WTC11 (cell line): ENCODE results near the gene TUNAR. TPM values are rescaled to one million over a fixed set of nuclear protein-coding genes. Genes with fewer than 3 reads are reported as not detected.

Source experiments
- ATAC-seq: fragments of 200-7000 bp; cut with Tn5 transposase; 2 replicates; pipeline ENCODE4 v1.10.0; 2021; ENCODE audit warnings: mild to moderate bottlenecking, moderate library complexity
- CTCF ChIA-PET: fragments of 300-600 bp; sonication (Branson Sonifier 250); formaldehyde crosslinking; loops from one replicate; lab custom pipeline; 2021; ENCODE audit warnings: antibody characterized with exemption; lab: Charles Lee
- POLR2A ChIA-PET: fragments of 350-600 bp; sonication (Branson Sonifier 250); formaldehyde crosslinking; loops from one replicate; lab custom pipeline; 2021; ENCODE audit warnings: antibody characterized with exemption; lab: Charles Lee
- DNase-seq: peaks from one replicate; pipeline ENCODE4 v3.0.0; 2021; ENCODE audit warnings: low spot score
- H3K27ac Mint-ChIP-seq: 2 replicates; pipeline ENCODE4 v1.8.0; 2021; ENCODE audit warnings: mixed read lengths
- H3K27me3 Mint-ChIP-seq: 2 replicates; pipeline ENCODE4 v1.8.0; 2021; ENCODE audit warnings: low read depth, mild to moderate bottlenecking, moderate library complexity, mixed read lengths
- H3K36me3 Mint-ChIP-seq: 2 replicates; pipeline ENCODE4 v1.8.0; 2021; ENCODE audit warnings: mixed read lengths
- H3K4me1 Mint-ChIP-seq: 2 replicates; pipeline ENCODE4 v1.8.0; 2022; ENCODE audit warnings: mixed read lengths
- H3K4me3 Mint-ChIP-seq: 2 replicates; pipeline ENCODE4 v1.8.0; 2021; ENCODE audit warnings: mild to moderate bottlenecking, moderate library complexity, mixed read lengths
- H3K9me3 Mint-ChIP-seq: 2 replicates; pipeline ENCODE4 v1.8.0; 2021; ENCODE audit warnings: mixed read lengths
- ESRRA ChIP-seq: sonication (generic); formaldehyde crosslinking; IDR thresholded peaks from 2 replicates; pipeline ENCODE4 v1.8.1; 2022; ENCODE audit warnings: mild to moderate bottlenecking, missing genetic modification reagents, borderline replicate concordance
- ZNF671 ChIP-seq: fragments of 250-450 bp; sonication (Bioruptor Pico); IDR thresholded peaks from 2 replicates; pipeline ENCODE4 v1.8.0; 2021; ENCODE audit warnings: mild to moderate bottlenecking
- total RNA-seq: library from RNA; stranded (reverse); gene quantifications from 3 replicates; pipeline ENCODE4 v1.2.3, GENCODE V29; 2021
- TF ChIP-seq, protein P1 (sequence below): sonication (generic); formaldehyde crosslinking; IDR thresholded peaks from 2 replicates; pipeline ENCODE4 v1.8.1; 2023; ENCODE audit warnings: mild to moderate bottlenecking, missing genetic modification reagents, borderline replicate concordance
- TF ChIP-seq, protein P2 (sequence below): sonication (generic); formaldehyde crosslinking; IDR thresholded peaks from 2 replicates; pipeline ENCODE4 v1.8.1; 2023; ENCODE audit warnings: mild to moderate bottlenecking, missing genetic modification reagents, moderate library complexity
- TF ChIP-seq, protein P3 (sequence below): fragments of 250-450 bp; sonication (Bioruptor Pico); IDR thresholded peaks from 2 replicates; pipeline ENCODE4 v2.1.2; 2022; ENCODE audit warnings: mild to moderate bottlenecking, moderate library complexity
- TF ChIP-seq, protein P4 (sequence below): sonication (generic); formaldehyde crosslinking; IDR thresholded peaks from 2 replicates; pipeline ENCODE4 v1.8.1; 2023; ENCODE audit warnings: mild to moderate bottlenecking, missing genetic modification reagents
- TF ChIP-seq, protein P5 (sequence below): sonication (generic); formaldehyde crosslinking; IDR thresholded peaks from 2 replicates; pipeline ENCODE4 v1.8.0; 2022; ENCODE audit warnings: missing genetic modification reagents
- TF ChIP-seq, protein P6 (sequence below): sonication (generic); formaldehyde crosslinking; IDR thresholded peaks from 2 replicates; pipeline ENCODE4 v1.8.1; 2022; ENCODE audit warnings: low read depth, mild to moderate bottlenecking, moderate library complexity, missing genetic modification reagents, borderline replicate concordance
- TF ChIP-seq, protein P7 (sequence below): sonication (generic); formaldehyde crosslinking; IDR thresholded peaks from 2 replicates; pipeline ENCODE4 v1.8.1; 2022; ENCODE audit warnings: mild to moderate bottlenecking, moderate library complexity, missing genetic modification reagents

The TUNAR gene
- total RNA-seq, 1 experiment from 2014 or later = 36.3 TPM

DNA sequence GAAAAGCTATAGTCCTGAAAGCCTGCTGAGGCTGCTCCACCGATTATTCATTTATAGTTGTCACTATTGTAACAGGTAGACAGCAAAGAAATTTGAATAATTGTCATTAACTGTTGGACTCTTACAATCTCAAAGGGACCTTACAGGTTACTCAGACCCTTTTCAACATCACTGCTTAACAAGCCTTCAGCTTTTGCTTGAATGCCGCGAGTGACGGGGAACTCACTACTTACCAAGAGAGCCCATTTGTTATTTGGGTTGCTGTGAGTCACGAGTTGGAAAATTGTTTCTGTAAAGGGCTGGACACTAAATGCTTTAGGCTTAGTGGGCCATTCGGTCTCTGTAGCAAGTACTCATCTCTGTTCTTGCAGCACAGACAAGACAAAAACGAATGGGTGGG is 5.9 kb upstream of the TUNAR start (continued):
- TF ChIP-seq, protein P1, sequence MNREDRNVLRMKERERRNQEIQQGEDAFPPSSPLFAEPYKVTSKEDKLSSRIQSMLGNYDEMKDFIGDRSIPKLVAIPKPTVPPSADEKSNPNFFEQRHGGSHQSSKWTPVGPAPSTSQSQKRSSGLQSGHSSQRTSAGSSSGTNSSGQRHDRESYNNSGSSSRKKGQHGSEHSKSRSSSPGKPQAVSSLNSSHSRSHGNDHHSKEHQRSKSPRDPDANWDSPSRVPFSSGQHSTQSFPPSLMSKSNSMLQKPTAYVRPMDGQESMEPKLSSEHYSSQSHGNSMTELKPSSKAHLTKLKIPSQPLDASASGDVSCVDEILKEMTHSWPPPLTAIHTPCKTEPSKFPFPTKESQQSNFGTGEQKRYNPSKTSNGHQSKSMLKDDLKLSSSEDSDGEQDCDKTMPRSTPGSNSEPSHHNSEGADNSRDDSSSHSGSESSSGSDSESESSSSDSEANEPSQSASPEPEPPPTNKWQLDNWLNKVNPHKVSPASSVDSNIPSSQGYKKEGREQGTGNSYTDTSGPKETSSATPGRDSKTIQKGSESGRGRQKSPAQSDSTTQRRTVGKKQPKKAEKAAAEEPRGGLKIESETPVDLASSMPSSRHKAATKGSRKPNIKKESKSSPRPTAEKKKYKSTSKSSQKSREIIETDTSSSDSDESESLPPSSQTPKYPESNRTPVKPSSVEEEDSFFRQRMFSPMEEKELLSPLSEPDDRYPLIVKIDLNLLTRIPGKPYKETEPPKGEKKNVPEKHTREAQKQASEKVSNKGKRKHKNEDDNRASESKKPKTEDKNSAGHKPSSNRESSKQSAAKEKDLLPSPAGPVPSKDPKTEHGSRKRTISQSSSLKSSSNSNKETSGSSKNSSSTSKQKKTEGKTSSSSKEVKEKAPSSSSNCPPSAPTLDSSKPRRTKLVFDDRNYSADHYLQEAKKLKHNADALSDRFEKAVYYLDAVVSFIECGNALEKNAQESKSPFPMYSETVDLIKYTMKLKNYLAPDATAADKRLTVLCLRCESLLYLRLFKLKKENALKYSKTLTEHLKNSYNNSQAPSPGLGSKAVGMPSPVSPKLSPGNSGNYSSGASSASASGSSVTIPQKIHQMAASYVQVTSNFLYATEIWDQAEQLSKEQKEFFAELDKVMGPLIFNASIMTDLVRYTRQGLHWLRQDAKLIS (CRISPR knock-in tag) = no peak
- no peak for TF ChIP-seq ZNF671 (CRISPR knock-in tag)
- no peak for TF ChIP-seq ESRRA (CRISPR knock-in tag)
- TF ChIP-seq, protein P2, sequence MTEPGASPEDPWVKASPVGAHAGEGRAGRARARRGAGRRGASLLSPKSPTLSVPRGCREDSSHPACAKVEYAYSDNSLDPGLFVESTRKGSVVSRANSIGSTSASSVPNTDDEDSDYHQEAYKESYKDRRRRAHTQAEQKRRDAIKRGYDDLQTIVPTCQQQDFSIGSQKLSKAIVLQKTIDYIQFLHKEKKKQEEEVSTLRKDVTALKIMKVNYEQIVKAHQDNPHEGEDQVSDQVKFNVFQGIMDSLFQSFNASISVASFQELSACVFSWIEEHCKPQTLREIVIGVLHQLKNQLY (CRISPR knock-in tag) = no peak
- TF ChIP-seq, protein P3, sequence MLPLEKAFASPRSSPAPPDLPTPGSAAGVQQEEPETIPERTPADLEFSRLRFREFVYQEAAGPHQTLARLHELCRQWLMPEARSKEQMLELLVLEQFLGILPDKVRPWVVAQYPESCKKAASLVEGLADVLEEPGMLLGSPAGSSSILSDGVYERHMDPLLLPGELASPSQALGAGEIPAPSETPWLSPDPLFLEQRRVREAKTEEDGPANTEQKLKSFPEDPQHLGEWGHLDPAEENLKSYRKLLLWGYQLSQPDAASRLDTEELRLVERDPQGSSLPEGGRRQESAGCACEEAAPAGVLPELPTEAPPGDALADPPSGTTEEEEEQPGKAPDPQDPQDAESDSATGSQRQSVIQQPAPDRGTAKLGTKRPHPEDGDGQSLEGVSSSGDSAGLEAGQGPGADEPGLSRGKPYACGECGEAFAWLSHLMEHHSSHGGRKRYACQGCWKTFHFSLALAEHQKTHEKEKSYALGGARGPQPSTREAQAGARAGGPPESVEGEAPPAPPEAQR = no peak
- TF ChIP-seq, all 79 proteins: peak for 0

DNA sequence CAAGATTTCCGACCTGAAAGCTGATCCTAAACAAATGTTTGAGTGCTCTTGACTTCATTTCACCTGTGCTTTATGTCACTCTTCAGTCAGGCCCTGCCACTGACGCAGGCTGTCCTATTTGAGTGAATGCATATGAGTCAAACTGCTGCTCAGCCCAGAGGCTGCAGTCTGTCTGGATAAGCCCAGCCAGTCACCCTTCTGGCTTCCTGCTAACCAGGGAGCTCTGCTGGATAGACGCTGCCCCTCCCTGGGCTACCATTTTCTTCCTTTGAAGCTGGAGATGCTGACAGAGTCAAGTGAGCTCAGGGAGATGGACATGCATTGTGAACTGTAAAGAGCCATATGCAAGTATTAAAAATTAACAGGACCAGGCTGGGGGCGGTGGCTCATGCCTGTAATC is 5.1 kb upstream of the TUNAR start:
- no peak for DNase-seq
- peaks cover 12% of the 10 kb centered on the region for H3K27me3 Mint-ChIP-seq
- no peak overlapping the region for H3K4me3 Mint-ChIP-seq
- H3K4me1 Mint-ChIP-seq = peaks cover 28% of the 10 kb centered on the region
- peaks cover 3% of the 10 kb centered on the region; the same call in 1 of the 2 replicates for H3K9me3 Mint-ChIP-seq
- H3K36me3 Mint-ChIP-seq = peaks cover 3% of the 10 kb centered on the region; the same call in 1 of the 2 replicates
- ATAC-seq = no peak
- no peak overlapping the region for H3K27ac Mint-ChIP-seq
- TF ChIP-seq, protein P4, sequence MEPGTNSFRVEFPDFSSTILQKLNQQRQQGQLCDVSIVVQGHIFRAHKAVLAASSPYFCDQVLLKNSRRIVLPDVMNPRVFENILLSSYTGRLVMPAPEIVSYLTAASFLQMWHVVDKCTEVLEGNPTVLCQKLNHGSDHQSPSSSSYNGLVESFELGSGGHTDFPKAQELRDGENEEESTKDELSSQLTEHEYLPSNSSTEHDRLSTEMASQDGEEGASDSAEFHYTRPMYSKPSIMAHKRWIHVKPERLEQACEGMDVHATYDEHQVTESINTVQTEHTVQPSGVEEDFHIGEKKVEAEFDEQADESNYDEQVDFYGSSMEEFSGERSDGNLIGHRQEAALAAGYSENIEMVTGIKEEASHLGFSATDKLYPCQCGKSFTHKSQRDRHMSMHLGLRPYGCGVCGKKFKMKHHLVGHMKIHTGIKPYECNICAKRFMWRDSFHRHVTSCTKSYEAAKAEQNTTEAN (CRISPR knock-in tag) = no peak
- TF ChIP-seq, protein P5, sequence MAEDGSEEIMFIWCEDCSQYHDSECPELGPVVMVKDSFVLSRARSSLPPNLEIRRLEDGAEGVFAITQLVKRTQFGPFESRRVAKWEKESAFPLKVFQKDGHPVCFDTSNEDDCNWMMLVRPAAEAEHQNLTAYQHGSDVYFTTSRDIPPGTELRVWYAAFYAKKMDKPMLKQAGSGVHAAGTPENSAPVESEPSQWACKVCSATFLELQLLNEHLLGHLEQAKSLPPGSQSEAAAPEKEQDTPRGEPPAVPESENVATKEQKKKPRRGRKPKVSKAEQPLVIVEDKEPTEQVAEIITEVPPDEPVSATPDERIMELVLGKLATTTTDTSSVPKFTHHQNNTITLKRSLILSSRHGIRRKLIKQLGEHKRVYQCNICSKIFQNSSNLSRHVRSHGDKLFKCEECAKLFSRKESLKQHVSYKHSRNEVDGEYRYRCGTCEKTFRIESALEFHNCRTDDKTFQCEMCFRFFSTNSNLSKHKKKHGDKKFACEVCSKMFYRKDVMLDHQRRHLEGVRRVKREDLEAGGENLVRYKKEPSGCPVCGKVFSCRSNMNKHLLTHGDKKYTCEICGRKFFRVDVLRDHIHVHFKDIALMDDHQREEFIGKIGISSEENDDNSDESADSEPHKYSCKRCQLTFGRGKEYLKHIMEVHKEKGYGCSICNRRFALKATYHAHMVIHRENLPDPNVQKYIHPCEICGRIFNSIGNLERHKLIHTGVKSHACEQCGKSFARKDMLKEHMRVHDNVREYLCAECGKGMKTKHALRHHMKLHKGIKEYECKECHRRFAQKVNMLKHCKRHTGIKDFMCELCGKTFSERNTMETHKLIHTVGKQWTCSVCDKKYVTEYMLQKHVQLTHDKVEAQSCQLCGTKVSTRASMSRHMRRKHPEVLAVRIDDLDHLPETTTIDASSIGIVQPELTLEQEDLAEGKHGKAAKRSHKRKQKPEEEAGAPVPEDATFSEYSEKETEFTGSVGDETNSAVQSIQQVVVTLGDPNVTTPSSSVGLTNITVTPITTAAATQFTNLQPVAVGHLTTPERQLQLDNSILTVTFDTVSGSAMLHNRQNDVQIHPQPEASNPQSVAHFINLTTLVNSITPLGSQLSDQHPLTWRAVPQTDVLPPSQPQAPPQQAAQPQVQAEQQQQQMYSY (CRISPR knock-in tag) = no peak
- TF ChIP-seq, protein P6, sequence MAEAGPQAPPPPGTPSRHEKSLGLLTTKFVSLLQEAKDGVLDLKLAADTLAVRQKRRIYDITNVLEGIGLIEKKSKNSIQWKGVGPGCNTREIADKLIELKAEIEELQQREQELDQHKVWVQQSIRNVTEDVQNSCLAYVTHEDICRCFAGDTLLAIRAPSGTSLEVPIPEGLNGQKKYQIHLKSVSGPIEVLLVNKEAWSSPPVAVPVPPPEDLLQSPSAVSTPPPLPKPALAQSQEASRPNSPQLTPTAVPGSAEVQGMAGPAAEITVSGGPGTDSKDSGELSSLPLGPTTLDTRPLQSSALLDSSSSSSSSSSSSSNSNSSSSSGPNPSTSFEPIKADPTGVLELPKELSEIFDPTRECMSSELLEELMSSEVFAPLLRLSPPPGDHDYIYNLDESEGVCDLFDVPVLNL (CRISPR knock-in tag) = no peak
- TF ChIP-seq, protein P7, sequence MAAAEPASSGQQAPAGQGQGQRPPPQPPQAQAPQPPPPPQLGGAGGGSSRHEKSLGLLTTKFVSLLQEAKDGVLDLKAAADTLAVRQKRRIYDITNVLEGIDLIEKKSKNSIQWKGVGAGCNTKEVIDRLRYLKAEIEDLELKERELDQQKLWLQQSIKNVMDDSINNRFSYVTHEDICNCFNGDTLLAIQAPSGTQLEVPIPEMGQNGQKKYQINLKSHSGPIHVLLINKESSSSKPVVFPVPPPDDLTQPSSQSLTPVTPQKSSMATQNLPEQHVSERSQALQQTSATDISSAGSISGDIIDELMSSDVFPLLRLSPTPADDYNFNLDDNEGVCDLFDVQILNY = no peak
- CTCF ChIA-PET = interaction anchor here (0.7 to 1.8 kb wide), 5 partner anchors 92 to 1426 kb away, joined by 3 to 10 read pairs (median 4); no protein-coding TSS in a partner anchor
- POLR2A ChIA-PET = no interaction called here
